Activated naive CD4-positive, alpha-beta T cell treated with anti-CD3 and anti-CD28 coated beads, Interleukin-2, amount 10 ng/mL, durations not matched to agents 7 days and 5 days (primary cell): Measurements from ENCODE around the gene CCL24.
"Not testable (repeated sequence)": the region's sequence is repeated elsewhere in the genome, so short reads cannot be mapped to it uniquely, and the experiment has no call there.

ENCODE experiments used
- CTCF ChIA-PET: fragments of 350-600 bp; sonication (Branson Sonifier 250); formaldehyde crosslinking; loops from one replicate; lab custom pipeline; 2021; ENCODE audit warnings: antibody characterized with exemption; lab: Charles Lee
- DNase-seq: peaks from one replicate; pipeline ENCODE4 v3.0.0-alpha.2; 2020
- H3K27ac Mint-ChIP-seq: one replicate; pipeline ENCODE4 v1.8.0; 2021; ENCODE audit warnings: mild to moderate bottlenecking, moderate library complexity, mixed read lengths
- H3K27me3 Mint-ChIP-seq: one replicate; pipeline ENCODE4 v1.8.0; 2021; ENCODE audit warnings: mild to moderate bottlenecking, mixed read lengths
- H3K36me3 Mint-ChIP-seq: one replicate; pipeline ENCODE4 v1.8.0; 2021; ENCODE audit warnings: mixed read lengths
- H3K4me1 Mint-ChIP-seq: one replicate; pipeline ENCODE4 v1.8.0; 2021; ENCODE audit warnings: mixed read lengths
- H3K4me3 Mint-ChIP-seq: one replicate; pipeline ENCODE4 v1.8.0; 2021; ENCODE audit warnings: mild to moderate bottlenecking, moderate library complexity, mixed read lengths
- H3K9me3 Mint-ChIP-seq: one replicate; pipeline ENCODE4 v1.8.0; 2021; ENCODE audit warnings: mixed read lengths

CCL24 gene, protein sequence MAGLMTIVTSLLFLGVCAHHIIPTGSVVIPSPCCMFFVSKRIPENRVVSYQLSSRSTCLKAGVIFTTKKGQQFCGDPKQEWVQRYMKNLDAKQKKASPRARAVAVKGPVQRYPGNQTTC

DNA sequence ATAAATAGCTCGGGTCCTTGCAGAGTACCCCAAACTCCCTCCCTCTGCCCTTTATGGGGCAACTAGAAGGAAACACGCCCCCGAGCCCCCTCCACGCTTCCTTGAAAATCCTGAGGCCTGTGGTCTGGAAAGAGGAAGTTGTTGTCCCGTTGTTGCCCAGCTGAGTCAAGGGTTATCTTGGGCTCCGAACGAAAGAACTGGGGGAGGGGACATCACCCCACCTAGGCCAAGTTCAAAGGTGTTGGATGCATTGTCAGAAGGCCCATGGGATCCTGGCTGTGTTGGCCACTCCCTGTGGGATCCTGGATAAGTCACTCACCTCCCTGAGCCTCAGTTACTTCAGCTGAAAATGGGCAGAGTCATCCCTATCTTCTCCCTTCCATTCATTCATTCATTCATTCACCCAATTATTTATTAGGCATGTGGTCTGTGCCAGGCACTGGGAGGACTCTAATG is at the start of gene CCL24:
CCL24 (minus strand) TSS at position 26 of the 456 bp plus-strand sequence. CDS start 91 bp downstream, outside the sequence.
- CTCF ChIA-PET: no interaction called here
- no peak within 1 kb of the TSS for H3K4me3 Mint-ChIP-seq
- H3K36me3 Mint-ChIP-seq: no peaks in the 10 kb centered on the region
- H3K9me3 Mint-ChIP-seq: no peaks in the 10 kb centered on the region
- H3K27ac Mint-ChIP-seq: no peak within 1 kb of the TSS
- peaks cover 10% of the 10 kb centered on the region for H3K27me3 Mint-ChIP-seq
- no peaks in the 10 kb centered on the region for H3K4me1 Mint-ChIP-seq
- DNase-seq: no peak

DNA sequence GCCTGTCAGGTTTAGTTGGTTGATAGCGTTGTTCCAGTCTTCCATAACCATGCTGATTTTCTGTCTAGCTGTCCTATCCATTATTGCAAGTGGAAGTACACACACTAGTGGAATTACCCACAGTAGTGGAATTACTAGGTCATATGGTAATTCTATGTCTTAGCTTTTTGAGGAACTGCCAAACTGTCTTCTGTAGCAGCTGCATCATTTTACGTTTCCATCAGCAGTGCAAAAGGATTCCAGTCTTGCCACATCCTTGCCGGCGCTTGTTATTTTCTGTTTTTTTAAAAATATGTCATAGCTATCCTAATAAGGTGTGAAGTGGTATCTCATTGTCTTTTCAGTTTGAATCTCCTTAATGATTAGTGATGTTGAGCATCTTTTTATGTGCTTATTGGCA is 48.0 kb upstream of the CCL24 start:
- peaks cover 3% of the 10 kb centered on the region for H3K4me1 Mint-ChIP-seq
- no peak for DNase-seq
- CTCF ChIA-PET: interaction anchor here (0.8 kb wide), 1 partner anchor 159 kb away, joined by 3 read pairs; no protein-coding TSS in a partner anchor
- no peak overlapping the region for H3K27ac Mint-ChIP-seq
- no peaks in the 10 kb centered on the region for H3K9me3 Mint-ChIP-seq
- H3K4me3 Mint-ChIP-seq: no peak overlapping the region
- H3K36me3 Mint-ChIP-seq: no peaks in the 10 kb centered on the region
- H3K27me3 Mint-ChIP-seq: peaks cover 30% of the 10 kb centered on the region

DNA sequence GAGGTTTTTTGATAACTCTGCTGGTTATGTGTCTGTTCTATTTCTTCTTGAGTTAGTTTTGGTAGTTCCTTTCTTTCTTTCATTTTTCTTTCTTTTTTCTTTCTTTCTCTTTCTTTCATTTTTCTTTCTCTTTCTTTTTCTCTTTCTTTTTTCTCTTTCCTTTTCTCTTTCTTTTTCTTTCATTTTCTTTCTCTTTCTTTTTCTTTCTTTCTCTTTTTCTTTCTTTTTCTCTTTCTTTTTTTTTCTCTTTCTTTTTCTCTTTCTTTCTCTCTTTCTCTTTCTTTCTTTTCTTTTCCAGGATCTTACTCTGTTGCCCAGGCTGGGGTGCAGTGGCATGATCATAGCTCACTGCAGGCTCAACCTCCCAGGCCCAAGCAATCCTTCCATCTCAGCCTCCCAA is 44.8 kb upstream of the CCL24 start:
- Mint-ChIP-seq H3K4me1 (peaks cover 3% of the 10 kb centered on the region), H3K4me3 (no peak overlapping the region), H3K36me3 (no peaks in the 10 kb centered on the region), H3K27ac (peak overlapping the region; percentile 38), H3K9me3 (no peaks in the 10 kb centered on the region), H3K27me3 (peaks cover 21% of the 10 kb centered on the region)
- no peak for DNase-seq
- CTCF ChIA-PET: no interaction called here

DNA sequence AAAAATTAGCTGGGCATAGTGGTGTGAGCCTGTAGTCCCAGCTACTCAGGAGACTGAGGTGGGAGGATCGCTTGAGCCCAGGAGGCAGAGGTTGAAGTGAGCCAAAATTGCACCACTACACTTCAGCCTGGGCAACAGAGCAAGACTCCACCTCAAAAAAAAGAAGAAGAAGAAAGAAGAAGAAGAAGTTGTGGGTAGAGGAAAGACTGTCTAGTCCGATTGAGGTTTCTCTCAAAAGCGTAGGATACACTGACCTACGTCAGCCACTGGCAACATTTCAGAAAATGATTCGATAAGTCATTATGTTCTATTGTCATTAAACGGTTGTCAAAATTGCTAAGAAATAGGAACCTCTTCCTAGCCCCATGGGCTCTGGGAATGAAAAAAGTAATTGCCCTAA is 42.9 kb upstream of the CCL24 start:
- H3K36me3 Mint-ChIP-seq: no peaks in the 10 kb centered on the region
- CTCF ChIA-PET: interaction anchor here (0.6 kb wide), 1 partner anchor 156 kb away, joined by 3 read pairs; no protein-coding TSS in a partner anchor
- H3K9me3 Mint-ChIP-seq: no peaks in the 10 kb centered on the region
- DNase-seq: no peak
- no peak overlapping the region for H3K4me3 Mint-ChIP-seq
- H3K27ac Mint-ChIP-seq: no peak overlapping the region
- H3K27me3 Mint-ChIP-seq: peaks cover 15% of the 10 kb centered on the region
- H3K4me1 Mint-ChIP-seq: peaks cover 3% of the 10 kb centered on the region

DNA sequence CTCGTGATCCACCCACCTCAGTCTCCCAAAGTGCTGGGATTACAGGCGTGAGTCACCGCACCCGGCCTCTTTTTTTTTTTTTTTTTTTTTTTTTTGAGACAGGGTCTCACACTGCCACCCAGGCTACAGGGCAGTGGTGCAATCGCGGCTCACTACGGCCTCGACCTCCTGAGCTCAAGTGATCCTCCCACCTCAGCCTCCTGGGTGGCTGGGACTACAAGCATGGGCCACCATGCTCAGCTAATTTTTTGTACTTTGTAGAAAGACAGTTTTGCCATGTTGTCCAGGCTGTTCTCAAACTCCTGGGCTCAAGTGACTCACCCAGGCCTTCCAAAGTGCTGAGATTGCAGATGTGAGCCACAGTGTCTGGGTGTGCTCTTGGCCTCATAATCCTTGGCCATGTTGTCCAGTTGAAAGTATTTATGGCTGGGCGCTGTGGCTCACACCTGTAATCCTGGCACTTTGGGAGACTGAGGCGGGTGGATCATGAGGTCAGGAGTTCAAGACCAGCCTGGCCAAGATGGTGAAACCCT is 41.3 kb upstream of the CCL24 start:
- CTCF ChIA-PET: interaction anchor here (0.7 kb wide), 1 partner anchor 39 kb away, joined by 3 read pairs; no protein-coding TSS in a partner anchor
- not testable (repeated sequence) for H3K4me3 Mint-ChIP-seq, H3K27ac Mint-ChIP-seq, DNase-seq, H3K4me1 Mint-ChIP-seq, H3K36me3 Mint-ChIP-seq, H3K9me3 Mint-ChIP-seq
- H3K27me3 Mint-ChIP-seq: peaks cover 15% of the 10 kb centered on the region

DNA sequence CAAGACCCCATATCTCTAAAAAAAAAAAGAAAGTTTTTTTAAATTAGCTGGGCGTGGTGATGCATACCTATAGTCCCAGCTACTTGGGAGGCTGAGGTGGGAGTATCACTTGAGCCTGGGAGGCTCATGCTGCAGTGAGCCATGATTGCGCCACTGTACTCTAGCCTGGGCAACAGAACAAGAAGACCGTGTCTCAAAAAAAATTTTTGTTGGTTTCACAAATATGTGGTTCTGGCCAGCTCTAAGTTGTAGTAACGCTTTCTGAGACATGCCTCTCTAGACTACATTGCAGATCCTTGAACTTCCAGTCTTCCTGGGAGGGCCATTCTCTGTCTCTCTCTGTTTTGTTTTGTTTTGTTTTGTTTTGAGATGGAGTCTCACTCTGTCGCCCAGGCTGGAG is 40.6 kb upstream of the CCL24 start:
- Mint-ChIP-seq H3K9me3 (no peaks in the 10 kb centered on the region), H3K27ac (no peak overlapping the region), H3K4me1 (peaks cover 3% of the 10 kb centered on the region), H3K36me3 (no peaks in the 10 kb centered on the region), H3K27me3 (peaks cover 15% of the 10 kb centered on the region), H3K4me3 (no peak overlapping the region)
- CTCF ChIA-PET: interaction anchor here (0.7 kb wide), 1 partner anchor 39 kb away, joined by 3 read pairs; no protein-coding TSS in a partner anchor
- DNase-seq: no peak

DNA sequence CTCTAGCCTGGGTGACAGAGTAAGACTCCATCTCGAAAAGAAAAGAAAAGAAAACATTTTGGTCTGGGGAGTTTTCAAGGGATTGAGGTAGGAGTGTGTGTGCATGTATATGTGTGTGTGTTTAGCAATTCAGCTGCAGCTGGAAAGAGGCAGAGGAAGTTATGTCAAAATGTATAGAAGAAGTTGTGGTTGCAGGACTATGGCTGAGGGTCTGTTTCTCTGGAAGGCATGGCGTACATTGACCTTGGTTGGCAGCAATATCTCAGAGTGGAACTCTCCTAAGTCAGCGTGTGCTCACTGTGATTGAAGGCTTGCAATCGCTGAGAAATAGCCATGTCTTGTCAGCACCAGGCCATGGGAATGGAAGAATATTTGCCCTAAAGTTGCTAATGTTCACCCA is 36.6 kb upstream of the CCL24 start:
- CTCF ChIA-PET: no interaction called here
- Mint-ChIP-seq H3K27me3 (peaks cover 17% of the 10 kb centered on the region), H3K27ac (no peak overlapping the region), H3K4me3 (no peak overlapping the region), H3K9me3 (no peaks in the 10 kb centered on the region), H3K36me3 (no peaks in the 10 kb centered on the region), H3K4me1 (no peaks in the 10 kb centered on the region)
- DNase-seq: no peak

DNA sequence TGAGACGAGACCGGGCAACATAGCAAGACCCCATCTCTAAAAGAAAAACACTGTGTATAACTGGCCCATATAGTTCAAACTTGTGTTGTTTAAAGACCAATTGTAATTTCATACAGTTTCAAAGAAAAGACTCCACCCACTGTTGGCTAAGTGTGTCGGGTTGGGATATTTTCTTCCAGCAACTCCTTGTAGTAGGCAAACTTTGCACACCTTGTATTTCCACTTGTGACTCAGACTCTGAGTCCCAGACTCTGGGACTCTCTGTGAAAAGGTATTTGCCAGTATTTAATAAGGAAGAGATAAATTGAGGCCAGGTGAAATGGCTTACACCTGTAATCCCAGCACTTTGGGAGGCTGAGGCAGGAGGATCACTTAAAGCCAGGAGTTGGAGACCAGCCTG is 36.0 kb upstream of the CCL24 start:
- Mint-ChIP-seq H3K27me3 (peaks cover 17% of the 10 kb centered on the region), H3K27ac (no peak overlapping the region), H3K9me3 (no peaks in the 10 kb centered on the region), H3K4me1 (no peaks in the 10 kb centered on the region), H3K4me3 (no peak overlapping the region), H3K36me3 (no peaks in the 10 kb centered on the region)
- no peak for DNase-seq
- CTCF ChIA-PET: no interaction called here

DNA sequence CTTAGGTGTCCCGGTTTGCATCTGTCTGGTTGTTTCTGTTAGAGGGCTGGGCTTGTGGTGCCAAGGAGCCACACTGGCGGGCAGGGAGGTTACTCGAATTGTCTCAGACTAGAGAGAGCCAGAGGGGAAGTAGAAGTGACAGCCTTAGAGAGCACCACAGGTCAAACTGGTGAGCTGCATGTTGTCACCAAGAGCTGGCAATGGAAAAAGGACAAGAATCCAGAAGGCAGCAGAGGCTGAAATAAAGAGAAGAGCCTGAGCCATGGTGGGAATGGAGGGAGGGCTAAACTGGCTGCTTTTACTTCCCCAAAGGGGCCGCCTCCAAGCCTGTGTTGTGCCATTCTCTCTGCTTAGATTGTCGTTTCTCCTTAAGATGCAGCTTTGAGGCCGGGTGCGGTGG is 34.1 kb upstream of the CCL24 start:
- H3K27ac Mint-ChIP-seq: no peak overlapping the region
- H3K9me3 Mint-ChIP-seq: no peaks in the 10 kb centered on the region
- CTCF ChIA-PET: no interaction called here
- no peak overlapping the region for H3K4me3 Mint-ChIP-seq
- H3K4me1 Mint-ChIP-seq: peaks cover 1% of the 10 kb centered on the region
- no peak for DNase-seq
- no peaks in the 10 kb centered on the region for H3K36me3 Mint-ChIP-seq
- H3K27me3 Mint-ChIP-seq: peaks cover 12% of the 10 kb centered on the region

DNA sequence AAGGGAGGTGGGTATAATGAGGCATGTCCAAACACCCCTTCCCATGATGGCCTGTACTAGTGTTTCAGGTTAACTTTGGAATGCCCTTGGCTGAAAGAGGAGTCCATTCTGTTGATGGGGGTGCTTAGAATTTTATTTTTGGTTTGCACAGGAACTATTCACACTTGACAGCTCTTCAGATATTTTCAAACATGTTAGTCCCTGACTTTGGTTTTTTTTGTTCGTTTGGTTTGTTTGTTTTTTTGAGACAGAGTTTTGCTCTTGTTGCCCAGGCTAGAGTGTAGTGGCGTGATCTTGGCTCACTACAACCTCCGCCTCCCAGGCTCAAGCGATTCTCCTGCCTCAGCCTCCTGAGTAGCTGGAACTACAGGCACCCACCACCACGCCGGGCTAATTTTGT is 31.5 kb upstream of the CCL24 start:
- not testable (repeated sequence) for DNase-seq, H3K27ac Mint-ChIP-seq, H3K4me3 Mint-ChIP-seq, H3K9me3 Mint-ChIP-seq, H3K4me1 Mint-ChIP-seq, H3K36me3 Mint-ChIP-seq
- H3K27me3 Mint-ChIP-seq: peaks cover 12% of the 10 kb centered on the region
- CTCF ChIA-PET: interaction anchor here (1.4 kb wide), 1 partner anchor 20 kb away, joined by 3 read pairs; no protein-coding TSS in a partner anchor

DNA sequence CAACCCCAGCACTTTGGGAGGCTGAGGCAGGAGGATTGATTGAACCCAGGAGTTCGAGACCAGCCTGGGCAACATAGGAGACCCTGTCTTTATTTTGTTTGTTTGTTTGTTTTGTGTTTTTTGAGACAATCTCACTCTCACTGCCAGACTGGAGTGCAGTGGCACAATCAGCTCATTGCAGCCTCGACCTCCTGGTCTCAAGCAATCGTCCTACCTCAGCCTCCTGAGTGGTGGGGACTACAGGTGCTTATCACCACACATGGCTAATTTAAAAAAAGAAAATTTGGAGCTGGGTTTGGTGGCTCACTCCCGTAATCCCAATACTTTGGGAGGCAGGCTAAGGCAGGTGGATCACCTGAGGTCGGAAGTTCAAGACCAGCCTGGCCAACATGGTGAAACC is 30.6 kb upstream of the CCL24 start:
- H3K27ac Mint-ChIP-seq: no peak overlapping the region
- H3K27me3 Mint-ChIP-seq: peaks cover 12% of the 10 kb centered on the region
- CTCF ChIA-PET: interaction anchor here (0.6 kb wide), 1 partner anchor 90 kb away, joined by 3 read pairs; no protein-coding TSS in a partner anchor
- H3K36me3 Mint-ChIP-seq: no peaks in the 10 kb centered on the region
- H3K9me3 Mint-ChIP-seq: no peaks in the 10 kb centered on the region
- DNase-seq: no peak
- H3K4me3 Mint-ChIP-seq: no peak overlapping the region
- H3K4me1 Mint-ChIP-seq: peaks cover 2% of the 10 kb centered on the region

DNA sequence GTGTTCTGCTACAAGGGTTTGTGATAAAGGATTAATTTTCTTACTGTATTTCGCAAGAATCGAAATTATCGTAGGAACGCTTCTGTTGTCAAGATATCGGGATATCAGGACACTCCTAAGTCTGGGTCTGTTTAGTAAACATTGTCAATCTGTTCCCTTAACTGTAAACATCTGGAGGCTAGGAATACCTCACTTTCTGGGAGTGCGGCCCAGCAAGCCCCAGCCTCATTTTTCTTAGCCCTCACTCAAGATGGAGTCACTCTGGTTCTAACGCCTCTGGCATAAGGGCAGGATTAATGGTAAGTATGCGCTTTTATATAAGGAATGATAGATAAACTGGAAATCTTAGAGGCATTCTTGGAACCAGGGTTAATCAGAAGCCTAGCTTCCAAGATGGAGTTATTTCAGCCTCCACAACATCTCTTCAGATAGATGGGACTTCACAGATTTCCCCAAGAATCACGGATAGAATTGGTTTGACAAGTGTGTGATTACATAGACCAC is 30.1 kb upstream of the CCL24 start:
- H3K9me3 Mint-ChIP-seq: no peaks in the 10 kb centered on the region
- H3K27me3 Mint-ChIP-seq: peaks cover 12% of the 10 kb centered on the region
- peaks cover 2% of the 10 kb centered on the region for H3K4me1 Mint-ChIP-seq
- CTCF ChIA-PET: no interaction called here
- H3K27ac Mint-ChIP-seq: no peak overlapping the region
- H3K4me3 Mint-ChIP-seq: no peak overlapping the region
- DNase-seq: no peak
- H3K36me3 Mint-ChIP-seq: no peaks in the 10 kb centered on the region

DNA sequence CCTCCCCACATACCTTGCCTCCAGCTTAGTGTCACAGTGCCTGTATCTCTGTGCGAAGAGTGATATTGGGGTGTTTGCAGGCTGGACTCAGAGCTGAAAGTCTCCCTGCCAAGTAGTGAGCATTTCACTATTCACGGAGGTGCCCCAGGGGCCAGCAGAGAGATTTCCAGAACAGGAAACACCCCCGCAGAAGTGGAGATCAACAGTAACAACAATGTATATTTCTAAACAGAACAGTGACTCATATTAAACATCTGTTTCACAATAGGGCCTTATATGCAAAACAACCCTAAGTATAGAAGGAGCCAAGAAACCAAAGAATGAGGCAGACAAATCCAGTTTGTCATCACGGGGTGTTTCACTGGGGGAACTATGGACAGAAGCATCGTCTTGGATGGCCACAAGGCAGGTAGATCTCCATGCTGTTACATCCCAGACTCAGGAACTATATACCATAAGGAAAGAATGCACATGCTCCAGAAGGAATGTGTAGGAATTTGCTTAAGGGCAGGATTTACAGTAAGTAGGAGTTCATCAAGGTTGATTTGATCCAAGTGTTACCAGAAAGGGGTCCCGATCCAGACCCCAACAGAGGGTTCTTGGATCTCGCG is 29.3 kb upstream of the CCL24 start:
- H3K4me1 Mint-ChIP-seq: peaks cover 2% of the 10 kb centered on the region
- peaks cover 9% of the 10 kb centered on the region for H3K27me3 Mint-ChIP-seq
- no peak overlapping the region for H3K27ac Mint-ChIP-seq
- no peak for DNase-seq
- no peaks in the 10 kb centered on the region for H3K9me3 Mint-ChIP-seq
- H3K36me3 Mint-ChIP-seq: no peaks in the 10 kb centered on the region
- CTCF ChIA-PET: no interaction called here
- no peak overlapping the region for H3K4me3 Mint-ChIP-seq

DNA sequence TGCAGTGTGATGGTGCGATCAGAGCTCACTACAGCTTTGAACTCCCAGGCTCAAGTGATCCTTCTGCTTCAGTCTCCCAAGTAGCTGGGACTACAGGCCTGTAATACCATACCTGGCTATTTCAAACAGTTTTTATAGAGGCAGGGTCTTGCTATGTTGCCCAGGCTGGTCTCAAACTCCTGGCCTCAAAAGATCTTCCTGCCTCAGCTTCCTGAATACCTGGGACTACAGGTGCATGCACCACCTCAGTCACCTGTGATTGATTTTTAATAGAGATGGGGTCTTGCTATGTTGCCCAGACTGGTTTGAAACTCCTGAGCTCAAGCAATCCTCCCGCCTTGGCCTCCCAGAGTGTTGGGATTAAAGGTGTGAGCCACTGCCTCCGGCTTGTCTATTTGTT is 26.4 kb upstream of the CCL24 start:
- CTCF ChIA-PET: no interaction called here
- H3K36me3 Mint-ChIP-seq: no peaks in the 10 kb centered on the region

More for the DNA sequence above, 26.4 kb upstream of the CCL24 start:
- Mint-ChIP-seq H3K4me3 (no peak overlapping the region), H3K27me3 (no peaks in the 10 kb centered on the region), H3K4me1 (peaks cover 2% of the 10 kb centered on the region), H3K27ac (no peak overlapping the region), H3K9me3 (no peaks in the 10 kb centered on the region)
- DNase-seq: no peak
